Measurements from ENCODE around the gene LRRC27. TPM values are rescaled to one million over a fixed set of nuclear protein-coding genes. Genes with fewer than 3 reads are reported as not detected.

Gene LRRC27
- total RNA-seq, 2 experiments from 2014 or later = 13.0 to 17.3 TPM

DNA sequence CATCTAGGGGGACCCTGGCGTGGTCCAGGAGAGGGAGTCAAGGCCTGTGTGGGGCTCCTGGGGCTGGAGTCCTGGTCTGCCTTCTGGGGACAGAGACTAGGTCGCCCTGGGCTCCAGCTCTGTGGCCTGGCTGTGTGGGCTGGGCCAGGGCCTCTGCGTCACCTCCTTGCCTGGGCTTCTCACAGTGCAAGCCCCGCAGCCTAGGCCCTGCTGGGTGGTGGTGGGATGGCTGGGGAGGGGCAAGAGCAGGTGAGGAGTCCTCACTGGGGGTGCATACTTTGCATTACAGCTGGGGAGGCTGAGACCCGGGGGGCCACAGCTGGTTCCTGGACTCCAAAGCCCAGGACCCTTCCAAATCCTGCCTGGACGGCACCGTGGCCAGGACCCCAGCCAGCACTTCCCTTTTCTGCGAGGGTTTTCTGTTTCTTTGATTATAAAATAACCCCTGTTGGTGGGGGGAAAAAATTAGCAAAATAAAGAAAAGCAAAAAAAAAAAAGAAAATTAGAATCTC, 88.5 kb downstream of the LRRC27 start:
- POLR2A ChIA-PET = interaction anchor here (0.6 to 2.3 kb wide), 7 partner anchors 9 to 1576 kb away, joined by 3 to 18 read pairs (median 3); no protein-coding TSS in a partner anchor
- peak; percentile 39 for DNase-seq (ENCODE audit: low spot score)
- Histone ChIP-seq H3K36me3 (ENCODE audit: insufficient read depth, low read length) (no peaks in the 10 kb centered on the region), H3K4me1 (ENCODE audit: insufficient read depth, low read length, poor library complexity, severe bottlenecking) (peaks cover 63% of the 10 kb centered on the region), H3K79me2 (ENCODE audit: insufficient read depth, low read depth, low read length) (no peaks in the 10 kb centered on the region), H3K9me2 (ENCODE audit: insufficient read depth, low read length) (no peaks in the 10 kb centered on the region), H4K20me1 (ENCODE audit: insufficient read depth, low read length) (no peaks in the 10 kb centered on the region), H3K4me2 (ENCODE audit: low read length) (peak overlapping the region; percentile 69), H2AFZ (ENCODE audit: low read length) (peak overlapping the region; percentile 43; the same call in 1 of the 2 replicates), H3K4me3 (ENCODE audit: low read depth, low read length, poor library complexity, severe bottlenecking) (peak overlapping the region; percentile 49), H3K27ac (ENCODE audit: low read depth, low read length, poor library complexity, severe bottlenecking) (peak overlapping the region; percentile 91), H3K9me3 (ENCODE audit: low read length) (no peaks in the 10 kb centered on the region)
- BruUV-seq (replicated peaks) = no TSS peak
- TF ChIP-seq EZH2phosphoT487 (IDR thresholded peaks at IDR 0.05; ENCODE audit: borderline replicate concordance, low read depth, low read length) = no peak
- TF ChIP-seq, protein P1, sequence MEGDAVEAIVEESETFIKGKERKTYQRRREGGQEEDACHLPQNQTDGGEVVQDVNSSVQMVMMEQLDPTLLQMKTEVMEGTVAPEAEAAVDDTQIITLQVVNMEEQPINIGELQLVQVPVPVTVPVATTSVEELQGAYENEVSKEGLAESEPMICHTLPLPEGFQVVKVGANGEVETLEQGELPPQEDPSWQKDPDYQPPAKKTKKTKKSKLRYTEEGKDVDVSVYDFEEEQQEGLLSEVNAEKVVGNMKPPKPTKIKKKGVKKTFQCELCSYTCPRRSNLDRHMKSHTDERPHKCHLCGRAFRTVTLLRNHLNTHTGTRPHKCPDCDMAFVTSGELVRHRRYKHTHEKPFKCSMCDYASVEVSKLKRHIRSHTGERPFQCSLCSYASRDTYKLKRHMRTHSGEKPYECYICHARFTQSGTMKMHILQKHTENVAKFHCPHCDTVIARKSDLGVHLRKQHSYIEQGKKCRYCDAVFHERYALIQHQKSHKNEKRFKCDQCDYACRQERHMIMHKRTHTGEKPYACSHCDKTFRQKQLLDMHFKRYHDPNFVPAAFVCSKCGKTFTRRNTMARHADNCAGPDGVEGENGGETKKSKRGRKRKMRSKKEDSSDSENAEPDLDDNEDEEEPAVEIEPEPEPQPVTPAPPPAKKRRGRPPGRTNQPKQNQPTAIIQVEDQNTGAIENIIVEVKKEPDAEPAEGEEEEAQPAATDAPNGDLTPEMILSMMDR (conservative IDR thresholded peaks at IDR 0.05; ENCODE audit: low read length) = no peak
- CTCF ChIA-PET (ENCODE audit: unreplicated experiment) = no interaction called here
- intact Hi-C loops (cut with micrococcal nuclease; ENCODE audit: unreplicated experiment) = loop anchor here (10.0 kb wide), 1 partner anchor 256 kb away; no protein-coding TSS in a partner anchor

GRCh38 chr10:132420981-132421846, 89.2 kb downstream of the LRRC27 start:
- ChIA-PET CTCF (ENCODE audit: unreplicated experiment) (interaction anchor here (0.6 to 2.1 kb wide), 4 partner anchors 10 to 42 kb away, joined by 3 to 8 read pairs (median 7); no protein-coding TSS in a partner anchor), POLR2A (interaction anchor here (0.7 to 2.3 kb wide), 10 partner anchors 8 to 169 kb away, joined by 3 to 18 read pairs (median 3); no protein-coding TSS in a partner anchor)
- peaks cover 63% of the 10 kb centered on the region for H3K4me1 ChIP-seq (ENCODE audit: insufficient read depth, low read length, poor library complexity, severe bottlenecking)
- peak; percentile 83 for DNase-seq (ENCODE audit: low spot score)
- no peaks in the 10 kb centered on the region for H4K20me1 ChIP-seq (ENCODE audit: insufficient read depth, low read length)
- peak overlapping the region; percentile 69 for H3K4me2 ChIP-seq (ENCODE audit: low read length)
- no peaks in the 10 kb centered on the region for H3K9me2 ChIP-seq (ENCODE audit: insufficient read depth, low read length)
- H2AFZ ChIP-seq (ENCODE audit: low read length) = peak overlapping the region; percentile 43; the same call in 1 of the 2 replicates
- H3K9me3 ChIP-seq (ENCODE audit: low read length) = no peaks in the 10 kb centered on the region
- H3K36me3 ChIP-seq (ENCODE audit: insufficient read depth, low read length) = no peaks in the 10 kb centered on the region
- intact Hi-C loops (cut with micrococcal nuclease; ENCODE audit: unreplicated experiment) = loop anchor here (10.0 kb wide), 1 partner anchor 256 kb away; no protein-coding TSS in a partner anchor
- no peaks in the 10 kb centered on the region for H3K79me2 ChIP-seq (ENCODE audit: insufficient read depth, low read depth, low read length)
- H3K27ac ChIP-seq (ENCODE audit: low read depth, low read length, poor library complexity, severe bottlenecking) = peak overlapping the region; percentile 91
- BruUV-seq (replicated peaks) = no TSS peak
- TF ChIP-seq, protein P1 (conservative IDR thresholded peaks at IDR 0.05; ENCODE audit: low read length) = no peak
- TF ChIP-seq EZH2phosphoT487 (IDR thresholded peaks at IDR 0.05; ENCODE audit: borderline replicate concordance, low read depth, low read length) = no peak
- H3K4me3 ChIP-seq (ENCODE audit: low read depth, low read length, poor library complexity, severe bottlenecking) = peak overlapping the region; percentile 49
